A673 (cell line): ENCODE measurements around the gene CD19.

Source experiments
- CTCF ChIP-seq: fragments of 300-800, 200-600 bp; sonication (generic); conservative IDR thresholded peaks from 2 replicates; pipeline ENCODE4 v1.5.1; 2017; ENCODE audit warnings: low read depth, mild to moderate bottlenecking, antibody characterized with exemption, low read length, moderate library complexity, mixed read lengths
- EZH2 ChIP-seq: fragments of 200-600 bp; sonication (generic); IDR thresholded peaks from 2 replicates; pipeline ENCODE4 v1.6.1; 2017; ENCODE audit warnings: borderline replicate concordance, low read depth, mild to moderate bottlenecking, mixed read lengths, antibody characterized with exemption, low read length; ENCODE audit not compliant: poor library complexity, severe bottlenecking

DNA sequence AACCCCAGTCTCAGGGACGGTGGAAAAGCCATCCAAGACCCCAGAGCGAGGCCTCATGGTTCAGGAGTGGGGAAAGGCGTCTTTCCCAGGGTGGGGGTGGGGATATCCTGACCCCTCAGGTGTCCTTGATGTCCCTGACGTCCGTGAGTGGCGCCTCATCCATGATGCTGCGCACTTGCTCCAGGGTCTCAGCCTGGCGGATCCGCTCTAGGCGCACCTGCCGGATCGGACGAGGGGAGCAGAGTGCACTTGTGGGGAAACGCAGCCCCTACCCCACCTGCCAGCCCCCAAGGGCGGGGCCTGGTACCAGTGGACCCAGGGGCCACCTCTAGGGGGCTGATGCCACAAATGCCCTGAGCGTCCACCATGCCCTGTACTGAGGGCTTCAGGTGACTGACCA lies 26.9 kb upstream of the CD19 start:
- TF ChIP-seq CTCF: no peak
- TF ChIP-seq EZH2: no peak
